Esophagus squamous epithelium (tissue), 5 donors: Measurements from ENCODE around the gene SHMT2. TPM values are rescaled to one million over a fixed set of nuclear protein-coding genes. Genes with fewer than 3 reads are reported as not detected.
A peak's percentile ranks its signal among the peaks of the same experiment; 100 is the strongest.

Experiments
- DNase-seq: peaks from one replicate; lab custom pipeline; 2025; lab: John Stamatoyannopoulos, UW
- H3K27ac ChIP-seq, 4 donors: fragments of 200-600 bp; sonication (generic); one replicate each; pipeline ENCODE4 v1.5.1; 2016 to 2019; ENCODE audit warnings: mild to moderate bottlenecking in 1 of 4
- H3K27me3 ChIP-seq, 4 donors: fragments of 200-600 bp; sonication (generic); 1 replicate in 3 of 4; 2 replicates in 1 of 4; pipeline versions ENCODE4 v1.5.1 to v1.6.0; 2017 to 2021; ENCODE audit warnings: antibody characterized with exemption in 1 of 4
- H3K36me3 ChIP-seq, 3 donors: fragments of 200-600 bp; sonication (generic); one replicate each; pipeline ENCODE4 v1.5.1; 2016 to 2019
- H3K4me1 ChIP-seq, 3 donors: fragments of 200-600 bp; sonication (generic); one replicate each; pipeline ENCODE4 v1.5.1; 2017 to 2019
- H3K4me3 ChIP-seq, 4 donors: fragments of 200-600 bp; sonication (generic); 1 replicate in 3 of 4; 2 replicates in 1 of 4; pipeline ENCODE4 v1.5.1; 2016 to 2019; ENCODE audit warnings: mild to moderate bottlenecking in 2 of 4, moderate library complexity in 1 of 4
- H3K9me3 ChIP-seq, 3 donors: fragments of 200-600 bp; sonication (generic); one replicate each; pipeline ENCODE4 v1.5.1; 2016 to 2019
- POLR2A ChIP-seq, 4 donors: fragments of 450-650 bp; IDR thresholded peaks; one replicate each; pipeline ENCODE4 v1.6.1; 2017; ENCODE audit warnings: antibody characterized with exemption in 4 of 4, mild to moderate bottlenecking in 4 of 4, moderate library complexity in 3 of 4
- WGBS, 2 donors: methylation state at CpG; one replicate each; pipeline ENCODE4 v1.1.5; 2018; 5-methylcytosine and 5-hydroxymethylcytosine counted together
- intact Hi-C: fragments of 100-400 bp; cut with DNase I; formaldehyde crosslinking; loops from one replicate; pipeline ENCODE4 v1.15.0; 2022
- total RNA-seq, 4 donors: library from RNA; depleted of rRNA; stranded (reverse); fragments of >200 nt; gene quantifications; one replicate each; pipeline ENCODE4 v1.1.0, GENCODE V29; 2016
- TF ChIP-seq, protein P1 (sequence below), 6 experiments: fragments of 450-650 bp in 4 of 6; fragments of 200-600 bp in 2 of 6; sonication (generic) in 2 of 6; IDR thresholded peaks; one replicate each; pipeline ENCODE4 v1.5.1; 2016 to 2019; ENCODE audit warnings: antibody characterized with exemption in 6 of 6, mild to moderate bottlenecking in 4 of 6, moderate library complexity in 4 of 6
- donor health status: DM: yes; HTN: yes; CAD: no.

The SHMT2 gene
- total RNA-seq, 4 donors from 2014 or later, result 56.1 to 104 (median 76.6) TPM

- TF ChIP-seq POLR2A (IDR thresholded peaks at IDR 0.05), result peak in 1 of 4 donors; percentile 39
- TF ChIP-seq, protein P1, sequence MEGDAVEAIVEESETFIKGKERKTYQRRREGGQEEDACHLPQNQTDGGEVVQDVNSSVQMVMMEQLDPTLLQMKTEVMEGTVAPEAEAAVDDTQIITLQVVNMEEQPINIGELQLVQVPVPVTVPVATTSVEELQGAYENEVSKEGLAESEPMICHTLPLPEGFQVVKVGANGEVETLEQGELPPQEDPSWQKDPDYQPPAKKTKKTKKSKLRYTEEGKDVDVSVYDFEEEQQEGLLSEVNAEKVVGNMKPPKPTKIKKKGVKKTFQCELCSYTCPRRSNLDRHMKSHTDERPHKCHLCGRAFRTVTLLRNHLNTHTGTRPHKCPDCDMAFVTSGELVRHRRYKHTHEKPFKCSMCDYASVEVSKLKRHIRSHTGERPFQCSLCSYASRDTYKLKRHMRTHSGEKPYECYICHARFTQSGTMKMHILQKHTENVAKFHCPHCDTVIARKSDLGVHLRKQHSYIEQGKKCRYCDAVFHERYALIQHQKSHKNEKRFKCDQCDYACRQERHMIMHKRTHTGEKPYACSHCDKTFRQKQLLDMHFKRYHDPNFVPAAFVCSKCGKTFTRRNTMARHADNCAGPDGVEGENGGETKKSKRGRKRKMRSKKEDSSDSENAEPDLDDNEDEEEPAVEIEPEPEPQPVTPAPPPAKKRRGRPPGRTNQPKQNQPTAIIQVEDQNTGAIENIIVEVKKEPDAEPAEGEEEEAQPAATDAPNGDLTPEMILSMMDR (IDR thresholded peaks at IDR 0.05), result peak; percentile 99 to 100 (median 100)
- Histone ChIP-seq H3K9me3 (no peaks in the 10 kb centered on the region), H3K27ac (peak overlapping the region in 2 of 4 donors; percentile 42 to 79), H3K4me3 (peak overlapping the region; percentile 21 to 68 (median 46)), H3K36me3 (peaks cover 0 to 10% (median 5%) of the 10 kb centered on the region in 3 donors), H3K27me3 (peaks cover 14 to 92% (median 39%) of the 10 kb centered on the region in 4 donors), H3K4me1 (peaks cover 83 to 100% (median 88%) of the 10 kb centered on the region in 3 donors)
- intact Hi-C loops, result no loop called here
- DNase-seq, result no peak
- 0 to 3% methylated on average over 7 to 11 of the region's 47 CpGs for WGBS, 2 donors
Measured at GRCh38 chr12:57238854-57239554, 9.5 kb downstream of the SHMT2 start.

- H3K4me3 ChIP-seq, result peak overlapping the region; percentile 31 to 68 (median 46)
- TF ChIP-seq, protein P1 (IDR thresholded peaks at IDR 0.05), result no peak
- no peak for TF ChIP-seq POLR2A (IDR thresholded peaks at IDR 0.05)
- intact Hi-C loops, result no loop called here
- H3K9me3 ChIP-seq, result no peaks in the 10 kb centered on the region
- H3K4me1 ChIP-seq, result peaks cover 82 to 96% (median 88%) of the 10 kb centered on the region in 3 donors
- peaks cover 0 to 3% (median 0%) of the 10 kb centered on the region in 3 donors for H3K36me3 ChIP-seq
- peaks cover 14 to 98% (median 39%) of the 10 kb centered on the region in 4 donors for H3K27me3 ChIP-seq
- WGBS, 2 donors, result 1 to 9% methylated on average over 10 to 11 of the region's 14 CpGs
- H3K27ac ChIP-seq, result peak overlapping the region in 2 of 4 donors; percentile 3 to 17
- DNase-seq, result no peak
Measured at GRCh38 chr12:57239587-57240065, 10.1 kb downstream of the SHMT2 start.

- peaks cover 14 to 99% (median 39%) of the 10 kb centered on the region in 4 donors for H3K27me3 ChIP-seq
- H3K36me3 ChIP-seq, result no peaks in the 10 kb centered on the region
- intact Hi-C loops, result no loop called here
- H3K4me3 ChIP-seq, result peak overlapping the region; percentile 31 to 68 (median 46)
- H3K4me1 ChIP-seq, result peaks cover 75 to 90% (median 85%) of the 10 kb centered on the region in 3 donors
- no peak for DNase-seq
- WGBS, 2 donors, result 0 to 1% methylated on average over 18 to 22 of the region's 72 CpGs
- H3K9me3 ChIP-seq, result no peaks in the 10 kb centered on the region
- TF ChIP-seq POLR2A (IDR thresholded peaks at IDR 0.05), result peak in 1 of 4 donors; percentile 5
- TF ChIP-seq, protein P1 (IDR thresholded peaks at IDR 0.05), result peak in 3 of 6 experiments; percentile 15 to 23 (median 18)
- H3K27ac ChIP-seq, result peak overlapping the region in 2 of 4 donors; percentile 3 to 17
Measured at GRCh38 chr12:57240066-57240921, 10.8 kb downstream of the SHMT2 start.

DNA sequence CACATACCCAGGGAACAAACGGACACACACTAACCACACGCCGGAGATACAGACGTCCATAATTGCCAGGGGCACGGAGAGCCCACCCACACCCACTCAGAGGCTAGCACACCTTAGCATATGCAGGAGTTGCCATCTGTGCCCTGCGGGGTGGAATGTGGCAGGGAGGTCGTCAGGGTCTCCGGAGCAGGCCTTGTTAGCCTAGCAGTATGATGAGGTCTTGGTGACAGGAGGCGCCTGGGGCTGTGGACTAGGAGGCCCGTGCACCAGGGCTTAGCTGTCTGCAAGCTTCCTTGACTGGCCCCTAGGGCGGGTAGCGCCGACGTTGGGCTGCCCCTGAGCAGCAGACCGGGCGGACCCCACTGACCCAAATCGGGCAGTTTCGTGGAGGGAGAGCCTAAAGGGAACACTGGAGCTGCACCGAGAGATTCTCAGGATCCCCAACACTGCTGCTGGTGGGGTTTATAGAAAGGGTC lies 11.5 kb downstream of the SHMT2 start:
- Histone ChIP-seq H3K36me3 (no peaks in the 10 kb centered on the region), H3K4me3 (peak overlapping the region in 3 of 4 donors; percentile 40 to 68 (median 52)), H3K9me3 (no peaks in the 10 kb centered on the region), H3K27ac (no peak overlapping the region), H3K4me1 (peaks cover 70 to 83% (median 78%) of the 10 kb centered on the region in 3 donors), H3K27me3 (peaks cover 14 to 92% (median 39%) of the 10 kb centered on the region in 4 donors)
- 0% methylated on average over 4 of the region's 19 CpGs; no CpG with 5 or more reads in 1 of the 2 donors for WGBS, 2 donors
- TF ChIP-seq, protein P1 (IDR thresholded peaks at IDR 0.05), result no peak
- TF ChIP-seq POLR2A (IDR thresholded peaks at IDR 0.05), result no peak
- DNase-seq, result no peak
- intact Hi-C loops, result no loop called here
